Retinal pigment epithelial cell (primary cell): ENCODE results near the gene ATP1B4.

Experiments used
- DNase-seq: peaks from one replicate; pipeline ENCODE4 v3.0.0-alpha.2; 2010; ENCODE audit warnings: low read depth
- H3K4me3 ChIP-seq: 2 replicates; pipeline ENCODE4 v1.5.1; 2011; ENCODE audit warnings: mild to moderate bottlenecking, low read length, control low read depth, moderate library complexity
- TF ChIP-seq, protein P1 (sequence below): conservative IDR thresholded peaks from 2 replicates; pipeline ENCODE4 v1.5.1; 2011; ENCODE audit warnings: low read depth, low read length, control low read depth, inconsistent platforms

ATP1B4 gene

DNA sequence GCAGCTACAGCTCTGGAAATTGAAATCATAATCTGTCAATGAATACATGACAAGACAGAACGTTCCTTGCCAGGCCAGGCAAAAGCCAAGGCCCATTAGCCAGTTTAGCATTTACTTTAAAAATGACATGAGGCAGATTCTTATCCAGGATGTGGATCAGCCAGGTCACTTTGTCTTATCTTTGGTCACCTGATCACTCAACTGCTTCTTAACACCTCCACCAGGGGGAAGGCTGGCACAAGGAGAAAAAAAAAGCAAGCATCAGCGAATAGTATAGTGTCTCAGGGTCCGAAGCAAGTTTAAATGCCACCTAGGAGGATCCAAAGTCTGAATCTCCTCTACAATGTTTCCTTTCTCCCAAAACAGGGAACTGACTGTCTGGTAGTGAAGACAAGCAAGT lies 18.8 kb downstream of the ATP1B4 start:
- H3K4me3 ChIP-seq: no peak overlapping the region
- TF ChIP-seq, protein P1, sequence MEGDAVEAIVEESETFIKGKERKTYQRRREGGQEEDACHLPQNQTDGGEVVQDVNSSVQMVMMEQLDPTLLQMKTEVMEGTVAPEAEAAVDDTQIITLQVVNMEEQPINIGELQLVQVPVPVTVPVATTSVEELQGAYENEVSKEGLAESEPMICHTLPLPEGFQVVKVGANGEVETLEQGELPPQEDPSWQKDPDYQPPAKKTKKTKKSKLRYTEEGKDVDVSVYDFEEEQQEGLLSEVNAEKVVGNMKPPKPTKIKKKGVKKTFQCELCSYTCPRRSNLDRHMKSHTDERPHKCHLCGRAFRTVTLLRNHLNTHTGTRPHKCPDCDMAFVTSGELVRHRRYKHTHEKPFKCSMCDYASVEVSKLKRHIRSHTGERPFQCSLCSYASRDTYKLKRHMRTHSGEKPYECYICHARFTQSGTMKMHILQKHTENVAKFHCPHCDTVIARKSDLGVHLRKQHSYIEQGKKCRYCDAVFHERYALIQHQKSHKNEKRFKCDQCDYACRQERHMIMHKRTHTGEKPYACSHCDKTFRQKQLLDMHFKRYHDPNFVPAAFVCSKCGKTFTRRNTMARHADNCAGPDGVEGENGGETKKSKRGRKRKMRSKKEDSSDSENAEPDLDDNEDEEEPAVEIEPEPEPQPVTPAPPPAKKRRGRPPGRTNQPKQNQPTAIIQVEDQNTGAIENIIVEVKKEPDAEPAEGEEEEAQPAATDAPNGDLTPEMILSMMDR: peak; percentile 52
- DNase-seq: no peak

DNA sequence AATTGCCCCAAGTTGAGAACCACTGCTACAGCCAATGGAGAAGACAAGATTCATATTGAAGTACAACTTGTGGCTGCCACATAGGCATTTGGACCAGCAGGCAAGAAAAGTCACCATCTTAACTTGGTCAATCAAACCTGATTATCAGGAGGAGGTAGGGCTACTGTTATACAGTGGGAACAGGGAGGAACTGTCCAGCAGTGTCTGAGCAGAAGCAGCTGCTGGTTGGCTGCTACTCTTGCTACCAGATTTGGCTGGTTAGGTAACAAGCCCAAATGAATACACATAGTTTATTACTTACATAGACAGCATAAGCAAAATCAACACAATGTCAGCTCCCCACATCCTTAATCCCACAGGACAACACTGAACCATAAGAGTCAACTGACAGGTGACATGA lies 39.4 kb downstream of the ATP1B4 start:
- no peak overlapping the region for H3K4me3 ChIP-seq
- TF ChIP-seq, protein P1: no peak
- DNase-seq: no peak

DNA sequence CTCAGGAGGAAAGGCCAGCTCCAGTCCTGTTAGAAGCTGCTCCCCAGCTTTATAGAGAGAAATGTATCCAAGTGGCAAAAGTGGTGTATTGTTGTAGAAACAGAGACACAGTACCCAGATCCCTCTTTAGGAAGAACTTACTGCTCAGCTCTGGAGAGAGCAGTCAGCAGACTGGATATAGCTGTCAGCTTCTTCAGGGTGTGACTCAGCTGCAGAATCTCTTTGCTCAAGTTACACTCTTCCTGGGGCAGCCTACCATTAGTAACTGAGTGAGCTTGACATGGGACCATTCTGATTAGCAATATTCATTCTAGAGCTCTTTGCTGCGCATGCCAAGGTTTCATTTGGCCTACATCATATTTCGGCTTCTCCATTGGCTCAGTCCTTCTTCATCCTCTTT lies 40.5 kb downstream of the ATP1B4 start:
- TF ChIP-seq, protein P1: no peak
- H3K4me3 ChIP-seq: no peak overlapping the region
- no peak for DNase-seq

DNA sequence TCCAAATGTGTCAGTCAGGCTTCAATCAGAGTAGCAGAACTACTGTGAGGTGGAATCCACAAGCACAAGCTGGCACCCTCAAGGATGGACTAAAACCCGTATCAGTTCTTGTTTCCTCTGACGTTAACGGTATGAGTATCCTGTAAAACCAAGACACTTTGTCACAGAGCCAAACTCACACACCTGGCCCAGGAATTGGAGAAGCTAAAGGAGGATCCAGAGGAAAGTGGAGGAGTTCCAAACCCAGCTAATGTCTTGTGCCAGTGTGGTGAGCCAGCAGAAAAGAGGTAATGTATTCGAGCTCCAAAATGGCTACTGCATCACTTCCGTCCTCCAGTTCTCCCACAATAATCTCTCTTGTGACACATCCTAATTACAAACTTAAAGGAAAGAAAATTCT lies 44.7 kb downstream of the ATP1B4 start:
- TF ChIP-seq, protein P1: no peak
- no peak for DNase-seq
- no peak overlapping the region for H3K4me3 ChIP-seq

DNA sequence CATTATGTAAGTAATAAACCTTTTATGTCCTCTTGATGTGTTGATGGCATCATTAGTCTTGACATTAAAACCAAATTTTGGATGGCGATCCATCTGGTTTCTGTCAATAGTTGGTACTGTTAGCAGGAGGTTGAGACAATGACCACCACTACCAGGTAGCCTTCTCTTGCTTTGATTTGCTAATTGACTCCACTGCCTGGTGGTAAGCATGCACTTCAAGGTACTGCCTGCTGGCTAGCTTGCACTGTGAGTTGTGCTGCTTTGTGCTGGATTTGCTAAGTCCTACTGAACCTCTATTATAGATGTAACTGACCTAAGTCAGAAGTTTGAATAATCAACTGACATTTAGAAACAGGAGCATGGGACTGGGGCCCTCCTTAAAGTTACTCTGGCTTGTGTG lies 46.3 kb downstream of the ATP1B4 start:
- TF ChIP-seq, protein P1: no peak
- H3K4me3 ChIP-seq: no peak overlapping the region
- no peak for DNase-seq

DNA sequence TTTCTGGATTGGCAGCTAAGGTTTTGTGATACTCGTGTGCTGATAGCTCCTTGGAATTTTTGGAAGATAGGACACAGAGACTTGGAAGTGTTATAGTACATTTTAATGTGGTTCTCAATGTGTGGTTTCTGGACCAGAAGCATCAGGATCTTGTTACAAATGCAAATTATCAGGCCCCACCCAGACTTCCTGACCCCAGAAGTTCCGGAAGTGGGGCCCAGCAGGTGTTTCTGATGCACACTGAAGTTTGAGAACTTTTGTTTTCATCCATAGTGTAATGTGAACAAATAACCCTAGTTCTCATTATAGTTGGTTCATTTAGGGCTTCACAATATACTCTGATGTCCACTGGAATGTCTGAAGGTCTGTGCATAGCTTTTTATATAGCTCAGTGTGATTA lies 57.6 kb downstream of the ATP1B4 start:
- H3K4me3 ChIP-seq: no peak overlapping the region
- no peak for DNase-seq
- TF ChIP-seq, protein P1: no peak

DNA sequence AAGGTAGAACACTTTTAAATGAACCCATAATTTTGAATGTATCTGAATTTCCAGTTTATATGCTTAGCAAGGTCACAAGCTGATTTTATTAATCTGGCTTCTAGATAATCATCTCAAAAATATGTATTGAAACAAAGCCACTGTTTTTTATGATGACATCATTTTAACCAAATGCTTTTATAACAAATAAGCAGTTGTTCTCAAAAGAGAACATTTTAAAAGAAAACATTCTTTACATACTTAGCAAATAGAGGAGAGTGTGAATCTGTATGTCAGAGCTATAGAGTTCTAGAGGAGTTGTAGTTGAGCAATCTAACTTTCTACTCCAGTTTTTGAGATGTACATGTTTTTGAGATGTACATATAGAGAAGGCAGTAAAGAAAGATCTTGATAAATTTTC lies 64.7 kb downstream of the ATP1B4 start:
- peak; percentile 20 for DNase-seq
- TF ChIP-seq, protein P1: no peak
- no peak overlapping the region for H3K4me3 ChIP-seq
